AG08396 (cell line): Measurements from ENCODE around the gene IKZF2.

ENCODE experiments used
- DNase-seq: peaks from one replicate; pipeline ENCODE4 v3.0.0; 2012; ENCODE audit warnings: low spot score, mixed read lengths

IKZF2 gene

DNA sequence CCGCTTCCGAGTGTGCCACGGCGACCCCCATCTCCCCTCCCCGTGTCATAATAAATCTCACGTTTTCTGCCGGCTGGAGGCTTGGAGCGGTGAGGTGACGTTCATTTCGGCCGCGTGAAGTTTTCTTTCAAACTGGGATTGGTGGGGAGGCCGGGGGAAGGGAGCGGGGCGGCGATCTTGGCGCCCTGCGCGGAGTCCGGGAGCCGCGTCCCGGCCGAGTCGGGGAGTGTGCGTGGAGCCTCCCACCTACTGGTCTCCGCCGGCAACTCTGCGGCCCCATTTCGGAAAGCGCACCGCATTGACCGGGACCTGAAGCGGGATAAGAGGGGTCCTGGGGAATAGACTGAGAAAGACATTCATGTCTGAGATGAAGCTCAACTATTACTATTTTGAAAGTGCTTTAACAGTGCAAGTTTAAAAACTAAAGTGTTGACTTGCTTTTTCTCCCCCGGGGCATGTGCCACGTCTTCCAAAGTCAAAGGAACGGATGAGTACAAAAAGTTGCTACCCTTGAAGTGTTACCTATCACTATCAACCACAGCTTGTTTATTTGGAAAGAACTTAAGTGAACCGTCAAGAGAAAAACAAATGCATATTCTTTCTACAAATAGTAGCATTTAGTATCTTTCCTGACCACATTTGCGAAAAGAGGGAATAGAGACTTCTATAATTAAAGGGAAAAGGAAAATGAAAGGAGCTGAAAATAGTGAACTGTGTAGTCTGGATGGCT is 818 bp upstream of the IKZF2 start:
- DNase-seq, result peak; percentile 82

DNA sequence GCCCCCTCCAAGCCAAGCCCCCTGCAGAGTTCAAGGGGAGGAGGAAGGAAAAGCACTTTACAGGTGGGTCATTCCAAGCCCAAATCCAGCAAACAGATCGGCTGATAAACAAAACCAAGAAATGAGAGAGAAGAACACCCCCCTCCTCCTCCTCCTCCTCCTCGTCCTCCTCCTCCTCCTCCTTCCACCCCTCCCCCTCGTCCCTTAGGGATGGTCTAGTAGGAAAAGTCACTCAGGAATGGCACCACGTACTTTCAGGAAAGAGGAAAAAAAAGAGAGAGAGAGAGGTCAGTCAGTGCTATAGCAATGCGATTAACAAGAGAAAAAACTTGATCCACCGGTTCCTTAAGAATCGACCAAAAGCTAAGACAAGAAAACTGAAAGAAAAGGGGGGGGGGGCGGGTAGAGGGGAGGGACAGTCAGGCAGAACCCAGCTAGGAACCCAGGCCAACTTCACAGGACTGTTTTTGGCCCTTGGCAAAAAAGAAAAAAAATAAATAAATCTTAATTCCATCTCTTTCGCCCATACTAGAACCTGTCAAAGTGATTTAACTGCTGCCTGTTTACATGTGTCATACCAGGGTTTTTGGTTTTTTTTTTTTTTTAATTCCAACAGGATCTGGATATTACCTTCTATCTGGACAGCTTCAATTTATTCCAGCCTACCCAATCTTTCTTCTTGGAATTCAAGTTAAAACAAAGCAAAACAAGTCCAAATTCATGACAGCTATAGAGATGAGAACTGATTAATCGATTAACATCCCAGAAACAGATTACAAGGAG is 906 bp downstream of the IKZF2 start:
- DNase-seq, result no peak

DNA sequence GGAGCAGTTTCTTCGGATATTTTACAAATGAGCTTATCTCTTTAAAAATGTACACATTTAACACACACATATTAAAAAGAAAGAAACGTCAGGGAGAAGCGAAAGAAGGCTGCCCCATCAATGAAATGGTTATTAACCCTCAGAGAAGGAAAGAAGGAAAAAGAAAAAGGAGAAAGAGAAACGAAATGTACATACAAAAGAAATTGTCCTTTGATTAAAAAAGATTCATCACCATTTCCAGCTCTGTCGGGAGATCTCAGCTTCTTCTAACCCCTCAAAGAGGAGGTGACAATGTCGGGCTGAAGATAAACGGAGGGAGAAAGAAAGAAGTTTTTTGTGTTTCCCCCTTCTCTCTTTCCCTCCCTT is 1.5 kb downstream of the IKZF2 start:
- no peak for DNase-seq

DNA sequence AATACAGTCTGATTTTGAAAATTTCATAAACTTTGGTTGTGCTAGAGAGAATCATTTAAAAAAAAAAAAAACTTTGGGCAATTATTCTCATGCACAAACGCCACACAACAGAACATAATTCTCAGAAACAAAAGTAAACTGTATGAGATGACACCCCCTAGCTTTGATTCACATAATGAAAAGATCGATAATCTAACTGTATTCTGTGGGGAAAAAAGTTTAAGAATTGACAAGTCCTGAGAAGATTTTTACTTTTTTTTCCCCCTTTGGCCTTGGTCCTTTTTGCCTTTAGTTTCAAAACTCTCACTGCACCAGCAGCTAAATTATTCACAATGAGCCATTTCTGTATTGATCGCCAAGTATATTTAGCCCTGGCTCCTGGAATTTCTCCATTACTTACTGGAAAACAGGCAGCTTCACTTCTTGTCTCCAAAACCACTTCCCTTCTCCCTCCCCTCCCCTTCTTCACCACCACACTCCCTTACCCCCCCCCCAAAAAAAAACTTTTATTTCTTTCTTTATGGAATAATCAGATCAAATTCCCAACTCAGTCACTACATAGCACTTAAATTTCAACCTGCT is 2.0 kb downstream of the IKZF2 start:
- DNase-seq, result no peak

DNA sequence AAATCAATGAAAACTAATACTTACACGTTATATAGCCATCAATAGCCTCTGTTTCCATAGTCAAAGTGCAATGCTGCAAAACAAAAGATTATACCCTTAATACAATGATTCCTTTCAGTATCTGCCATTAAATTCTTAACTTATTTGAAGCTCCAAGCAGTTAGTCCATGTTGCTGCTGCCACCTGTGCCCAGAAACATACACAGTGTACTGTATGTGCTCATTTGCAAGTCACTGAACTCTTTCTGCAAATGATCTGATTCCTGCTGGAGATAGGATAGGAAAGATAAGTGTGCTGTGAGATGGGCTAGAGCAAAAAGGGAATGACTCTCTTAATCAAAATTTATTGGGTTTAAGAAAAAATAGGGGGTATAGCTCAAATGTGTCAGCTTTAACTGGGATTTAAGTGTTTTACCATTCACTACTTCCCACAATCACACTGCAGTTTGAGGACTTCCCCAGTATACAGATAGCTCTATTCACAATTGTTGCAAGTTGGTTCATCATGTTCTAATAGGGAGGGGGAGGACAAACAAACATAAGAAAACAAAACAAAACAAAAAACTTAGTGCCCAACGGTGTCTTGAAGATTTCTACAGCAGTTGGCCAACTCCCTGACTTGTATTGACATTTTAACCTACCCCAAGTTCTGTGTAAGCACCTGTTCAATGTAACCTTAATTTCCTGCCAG is 2.7 kb downstream of the IKZF2 start:
- no peak for DNase-seq

DNA sequence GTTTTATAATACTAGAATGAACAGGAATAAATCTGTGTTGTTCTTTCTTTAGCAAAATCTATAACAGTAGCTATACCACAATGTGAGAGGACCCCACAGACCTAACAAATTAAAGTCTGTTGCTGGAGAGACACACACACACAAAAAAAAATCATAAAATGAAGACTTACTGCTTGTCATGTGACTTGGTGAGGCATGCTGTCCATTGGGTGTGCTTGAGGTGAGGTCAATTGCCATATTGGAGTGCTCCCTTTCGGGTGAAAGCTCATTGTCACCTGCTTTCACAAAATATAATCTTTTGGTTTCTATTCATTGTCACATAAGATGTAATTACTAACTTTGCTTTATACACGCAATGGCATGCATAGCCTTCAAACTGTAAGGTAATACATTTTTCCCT is 3.9 kb downstream of the IKZF2 start:
- no peak for DNase-seq

DNA sequence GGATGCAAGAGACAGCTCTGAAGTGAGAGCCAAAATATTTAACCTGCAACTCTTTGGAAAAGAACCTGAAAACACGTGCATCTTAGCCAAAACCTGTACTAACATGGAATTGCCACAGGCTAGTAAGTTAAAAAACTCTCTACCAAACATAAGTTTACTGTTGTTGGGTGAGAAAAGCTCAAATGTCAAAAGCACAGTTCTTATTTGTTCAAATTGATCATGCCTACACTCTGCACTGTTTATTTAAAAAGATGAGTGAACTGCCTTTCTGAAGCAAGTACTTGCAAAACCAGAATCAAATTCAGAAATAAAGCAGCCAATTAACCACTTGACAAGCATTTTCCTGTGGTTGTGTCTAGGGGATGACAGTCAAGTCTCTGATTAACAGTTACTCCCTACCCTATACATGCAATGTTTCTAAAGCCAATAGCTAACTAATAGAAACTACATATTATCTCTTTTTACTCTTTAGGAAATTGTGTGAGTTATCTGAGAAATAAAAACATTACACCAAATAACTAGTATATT is 5.6 kb downstream of the IKZF2 start:
- DNase-seq, result no peak

DNA sequence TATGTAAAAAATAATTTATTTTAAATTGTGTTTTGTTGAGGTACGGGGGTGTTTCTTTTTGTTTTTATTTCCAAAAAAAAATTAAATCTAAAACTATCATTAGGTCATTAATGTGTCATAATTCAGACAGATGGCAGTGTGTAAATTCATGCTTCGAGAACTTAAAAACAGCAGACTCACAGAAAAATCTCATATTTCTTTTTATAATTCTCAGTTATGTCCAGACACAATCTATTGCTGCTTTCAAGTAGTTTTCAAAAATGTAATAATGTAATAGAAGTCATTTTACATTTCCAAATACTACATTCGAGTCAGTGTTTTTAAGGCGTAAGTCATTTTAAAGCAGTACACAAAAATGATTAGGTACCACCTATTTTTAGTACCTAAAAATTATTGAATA is 14.3 kb downstream of the IKZF2 start:
- no peak for DNase-seq

DNA sequence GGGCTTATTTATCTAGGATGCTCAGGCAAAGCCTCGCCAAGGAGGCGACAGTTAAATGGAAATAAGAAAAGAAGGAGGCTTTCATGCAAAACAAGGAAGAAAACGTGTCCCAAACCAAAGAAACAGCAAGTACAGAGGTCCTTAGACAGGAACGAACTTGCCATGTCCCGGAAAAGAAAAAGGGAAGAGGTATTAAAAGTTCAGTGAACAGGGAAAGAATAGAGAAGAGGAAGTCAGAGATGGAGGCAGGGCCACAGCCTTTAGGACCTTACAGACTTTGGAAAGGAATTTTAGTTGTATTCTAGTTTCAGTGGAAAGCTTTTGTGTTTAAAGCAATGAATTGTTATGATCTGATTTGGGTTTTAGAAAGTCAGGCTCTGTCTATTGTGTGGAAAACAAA is 22.1 kb downstream of the IKZF2 start:
- DNase-seq, result no peak

DNA sequence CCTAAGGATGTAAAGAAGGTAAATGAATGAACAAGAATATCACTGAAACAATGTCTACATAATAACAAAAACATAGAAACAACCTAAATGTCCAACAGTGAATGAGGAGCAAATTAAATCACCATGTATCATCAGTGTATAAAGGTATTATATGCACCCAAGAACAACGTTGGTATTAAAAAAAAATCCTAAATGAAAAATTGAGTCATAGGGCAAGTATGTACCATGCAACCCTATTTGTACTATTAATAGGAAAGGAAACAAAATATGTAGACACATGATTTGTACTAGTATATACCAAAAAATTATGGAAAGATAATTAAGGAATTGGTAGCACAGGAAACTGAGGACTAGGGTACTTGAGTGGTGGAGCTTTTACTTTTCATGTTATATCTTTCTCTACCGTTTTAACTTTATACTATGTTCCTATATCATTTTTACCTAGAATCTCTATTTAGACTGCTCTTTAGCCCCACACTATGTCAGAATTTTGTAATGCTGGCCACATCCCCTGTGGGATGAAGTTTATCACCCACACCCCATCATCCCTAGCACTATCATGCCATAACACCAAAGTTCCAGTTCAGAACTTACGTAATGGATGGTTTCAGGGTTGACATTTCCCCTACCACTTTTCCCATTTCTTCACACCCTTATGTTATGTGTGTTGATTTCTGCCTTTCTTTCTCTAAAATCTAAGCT is 25.6 kb downstream of the IKZF2 start:
- DNase-seq, result peak; percentile 8

DNA sequence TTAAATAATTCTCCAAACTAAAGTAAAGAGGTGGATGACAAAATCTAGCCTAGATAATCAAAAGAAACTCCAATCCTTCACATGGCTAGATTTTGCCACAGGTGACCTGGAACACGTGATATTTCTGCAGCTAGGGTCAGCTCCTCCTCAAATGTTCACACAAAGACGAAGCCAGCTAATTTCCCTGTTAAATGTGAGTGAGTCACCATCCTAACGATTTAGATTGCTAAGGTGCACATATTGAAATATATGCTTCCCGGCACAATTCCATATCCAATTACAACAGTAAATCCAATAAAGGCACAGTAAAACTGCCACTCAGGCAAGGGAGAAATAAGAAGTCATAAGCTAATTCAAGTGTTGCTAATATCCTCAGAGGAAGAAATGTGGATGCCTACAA is 28.7 kb downstream of the IKZF2 start:
- DNase-seq, result no peak

DNA sequence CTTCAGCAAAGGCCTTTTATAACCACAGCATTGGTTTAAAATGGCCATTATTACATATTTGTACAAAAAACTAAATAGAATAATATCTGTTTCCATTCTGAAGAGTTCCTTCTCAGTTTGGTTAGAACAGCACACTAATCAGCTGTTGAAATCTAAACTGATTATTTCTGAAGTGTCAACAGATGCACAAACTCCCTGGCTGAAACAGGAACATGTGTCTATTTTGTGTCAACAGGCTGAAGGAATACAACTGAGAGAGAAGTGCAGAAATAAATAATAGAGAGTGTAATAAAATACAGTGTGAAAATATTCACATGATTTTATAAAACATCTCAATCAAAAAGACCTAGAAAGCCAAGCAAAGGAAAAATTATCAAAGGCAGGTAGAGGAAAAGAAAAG is 29.7 kb downstream of the IKZF2 start:
- no peak for DNase-seq

DNA sequence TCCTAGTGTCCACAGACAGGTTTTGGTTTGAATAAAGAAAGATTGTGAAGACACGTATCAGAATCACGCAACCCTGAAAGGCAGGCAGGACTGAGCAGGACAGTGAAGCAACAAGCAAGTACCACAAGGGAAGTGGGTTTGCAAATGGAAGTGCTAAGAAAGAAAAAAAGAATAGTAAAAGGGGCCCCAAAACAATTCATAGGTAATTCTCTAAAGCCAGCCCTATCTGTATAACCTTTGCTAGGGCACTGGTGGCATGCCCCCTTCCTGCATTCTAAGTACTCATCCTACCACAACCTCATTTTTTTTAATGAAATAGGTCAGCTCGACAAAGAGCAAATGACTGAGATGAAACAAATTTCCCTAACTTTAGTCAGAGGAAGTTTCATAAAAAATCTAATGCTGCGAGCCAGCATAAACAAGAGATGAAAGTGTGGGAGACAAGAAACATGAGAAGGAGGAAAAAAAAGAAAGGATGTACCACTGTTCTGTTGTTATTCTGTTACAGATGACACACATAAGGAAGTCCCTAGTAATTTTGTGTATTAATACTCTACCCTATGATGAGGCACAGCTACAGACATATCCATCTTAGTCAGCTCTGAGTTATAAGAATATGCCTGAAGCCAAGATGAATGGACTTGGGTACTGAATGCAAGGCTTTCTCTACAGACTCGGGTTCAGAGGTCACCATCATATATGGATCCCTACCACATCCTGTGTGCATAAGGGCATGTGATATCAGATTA is 32.2 kb downstream of the IKZF2 start:
- DNase-seq, result peak; percentile 41

DNA sequence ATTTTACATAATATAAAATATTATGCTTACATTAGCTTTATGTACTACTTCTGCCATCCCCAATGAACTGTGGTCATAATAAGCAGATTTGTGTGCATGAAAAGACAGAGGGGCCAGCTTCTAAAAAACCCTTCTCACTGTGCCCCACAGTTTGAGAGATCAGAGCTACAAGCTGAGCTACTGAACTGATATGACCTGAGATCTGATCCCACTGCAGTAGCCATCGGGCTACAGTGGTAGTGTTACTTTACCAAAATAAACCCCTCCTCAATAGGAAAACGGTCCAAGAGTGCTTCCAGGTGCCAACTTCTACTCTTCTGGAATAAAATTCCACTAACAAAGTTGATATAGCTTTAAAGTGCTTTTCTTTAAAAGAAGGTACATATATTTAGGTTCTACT is 43.1 kb downstream of the IKZF2 start:
- DNase-seq, result no peak

DNA sequence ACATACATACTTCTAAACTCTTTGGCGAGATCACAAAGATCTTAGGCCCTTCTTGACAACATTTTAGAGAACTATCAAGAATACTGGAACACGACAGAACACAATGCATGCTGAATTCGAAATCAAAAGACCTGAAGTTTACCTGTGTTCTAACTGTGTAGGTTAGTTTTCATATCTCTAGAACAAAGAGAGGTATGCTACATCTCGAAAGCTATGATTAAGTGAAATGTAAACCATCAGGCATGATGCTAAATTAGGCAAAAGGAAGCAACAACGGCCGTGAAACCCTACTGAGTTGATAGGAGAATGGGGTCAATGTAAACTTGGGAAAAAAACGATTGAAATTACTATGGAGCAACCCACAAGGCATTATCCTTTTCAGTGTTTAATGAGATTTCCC is 43.7 kb downstream of the IKZF2 start:
- no peak for DNase-seq

DNA sequence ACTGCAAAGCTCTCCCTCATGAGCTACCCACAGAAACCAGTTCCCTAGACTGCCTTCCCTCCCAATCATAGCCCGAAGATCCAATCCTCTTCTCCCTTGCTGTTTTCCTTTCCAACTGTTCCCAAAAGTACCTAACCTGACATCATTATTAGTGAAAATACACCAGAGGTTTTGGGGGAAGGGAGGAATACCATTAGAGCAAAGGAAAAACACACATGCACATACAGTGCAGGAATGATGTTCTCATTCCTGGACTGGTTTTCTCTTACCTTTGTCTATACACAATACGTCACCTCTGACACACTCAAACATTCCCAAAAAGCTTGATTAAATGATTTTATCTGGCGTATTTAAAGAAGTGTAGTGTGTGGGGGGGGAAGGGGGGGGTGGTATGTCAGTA is 46.2 kb downstream of the IKZF2 start:
- DNase-seq, result no peak

DNA sequence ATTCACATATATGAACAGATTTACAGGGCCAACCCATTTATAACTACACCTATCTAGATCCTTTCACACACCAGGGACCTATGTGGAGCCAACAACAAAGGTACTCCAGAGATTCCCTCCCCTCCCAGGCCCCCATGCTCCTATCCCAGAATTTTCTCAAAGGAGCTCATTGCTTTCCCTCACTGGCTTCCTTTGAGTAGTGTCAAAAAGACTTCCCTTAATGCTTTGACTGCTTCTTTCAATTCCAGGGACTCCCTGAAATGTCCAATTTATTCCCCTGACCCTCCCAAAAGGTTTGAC is 46.6 kb downstream of the IKZF2 start:
- no peak for DNase-seq

DNA sequence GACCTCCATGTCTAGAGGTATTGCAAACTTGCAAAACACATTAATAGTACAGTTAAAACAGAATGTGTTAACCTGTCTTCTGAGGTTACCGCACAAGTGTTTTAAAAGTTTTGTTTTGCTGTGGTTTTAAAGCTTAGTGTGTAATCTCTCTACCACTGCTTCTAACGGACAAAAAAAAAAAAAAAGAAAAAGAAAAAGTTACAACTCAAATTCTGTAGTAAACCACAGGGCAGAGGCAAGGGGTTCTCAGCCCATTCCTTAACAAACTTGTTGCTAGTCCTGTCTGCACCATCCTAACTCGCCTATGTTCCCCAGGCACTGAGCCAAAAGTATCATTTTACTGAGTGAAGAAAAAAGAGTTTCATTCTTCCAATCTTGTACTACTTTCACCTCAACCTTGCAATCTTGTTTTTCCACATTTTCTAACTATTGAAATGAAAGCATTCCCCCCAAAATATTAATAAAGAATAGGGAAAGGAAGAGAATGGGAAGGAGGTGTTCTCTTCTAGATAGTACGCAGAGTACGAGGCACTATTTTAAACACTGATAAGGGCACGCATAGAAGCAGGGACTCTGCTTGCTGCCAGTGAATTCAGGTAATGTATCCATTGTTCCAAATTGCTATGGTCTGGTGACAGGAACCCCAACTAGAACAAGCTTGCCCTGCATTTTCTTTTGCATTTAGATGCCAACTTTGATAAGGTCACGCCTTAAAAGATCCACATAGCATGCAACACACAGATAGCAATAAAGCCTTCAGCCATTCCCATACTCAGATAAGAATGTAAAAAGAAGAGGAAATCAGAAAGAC is 47.1 kb downstream of the IKZF2 start:
- DNase-seq, result no peak

DNA sequence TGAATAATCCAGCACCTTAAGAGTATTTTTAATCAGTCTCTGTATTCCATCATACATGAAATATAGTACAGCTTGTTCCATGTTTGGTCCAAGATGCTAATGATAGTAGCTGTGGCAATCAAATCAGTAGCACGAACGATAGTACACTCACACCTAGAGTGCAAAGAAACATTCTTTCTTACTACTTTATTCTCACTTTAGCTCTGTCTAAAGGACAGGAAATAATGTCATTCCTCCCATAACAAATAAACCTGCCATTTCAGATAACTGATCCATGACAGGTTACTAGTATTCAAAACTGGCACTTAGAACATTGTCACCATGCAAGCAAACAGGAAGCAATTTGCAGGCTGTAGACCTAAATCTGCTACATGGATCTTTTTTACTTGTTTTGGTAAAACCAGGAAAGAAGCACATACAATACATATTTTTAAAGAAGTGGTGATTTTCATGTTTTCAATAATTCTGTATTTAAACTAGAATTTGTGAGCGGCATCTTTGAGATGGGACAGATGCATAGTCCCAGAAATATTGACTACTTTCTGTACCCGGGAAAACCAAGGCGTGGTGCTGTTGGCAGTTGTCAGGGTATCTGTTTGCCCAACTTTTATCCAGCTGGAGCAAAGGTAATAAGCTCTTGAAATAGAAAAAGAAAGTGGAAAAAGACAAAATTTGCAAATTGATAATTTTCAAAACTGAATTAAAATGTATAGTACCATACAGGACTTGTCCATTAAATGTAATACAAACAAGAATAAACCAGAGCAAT is 49.5 kb downstream of the IKZF2 start:
- no peak for DNase-seq

DNA sequence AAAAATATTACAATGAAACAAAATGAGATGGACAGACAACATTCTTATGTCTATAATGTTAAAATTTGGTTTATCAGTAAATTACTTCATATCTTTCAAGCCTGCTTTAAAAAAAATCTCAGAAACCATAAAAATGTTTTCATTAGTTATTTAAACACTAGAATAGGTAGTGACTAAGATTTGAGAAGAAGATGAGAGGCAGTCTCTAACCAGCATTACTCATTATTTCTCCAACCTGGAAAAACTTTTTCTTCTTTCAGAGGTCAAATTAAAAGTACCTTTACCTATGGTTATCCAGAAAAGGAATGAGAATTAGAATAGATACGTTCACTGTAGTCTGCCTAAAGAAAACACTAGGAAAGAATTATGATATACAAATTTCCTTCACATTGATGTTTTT is 50.3 kb downstream of the IKZF2 start:
- DNase-seq, result no peak
